K562 (cell line): Measurements from ENCODE around the gene PTPRM. TPM values are rescaled to one million over a fixed set of nuclear protein-coding genes. Genes with fewer than 3 reads are reported as not detected.

ENCODE experiments used
- ATAC-seq: fragments of 200-7000 bp; cut with Tn5 transposase; 3 replicates; pipeline ENCODE4 v1.9.1; 2020; ENCODE audit warnings: moderate library complexity
- BruUV-seq: library from RNA; stranded (reverse); fragments of 400-500 nt; replicated peaks from 2 replicates; lab custom pipeline; 2021; lab: Mats Ljungman, UMichigan
- CTCF ChIA-PET: fragments of 300-600 bp; formaldehyde crosslinking; extraction: SDS; loops from one replicate; lab custom pipeline; 2021; ENCODE audit warnings: low intra/inter-chr PET ratio; lab: Yijun Ruan, JAX
- POLR2A ChIA-PET: fragments of 300-600, 350-650 bp; sonication (Branson Sonifier 250); formaldehyde crosslinking; extraction: SDS; loops from one replicate; lab custom pipeline; 2021; ENCODE audit warnings: antibody characterized with exemption, inconsistent platforms; lab: Yijun Ruan, JAX
- DNase-seq, 4 experiments: peaks; one replicate each; pipeline versions ENCODE4 v3.0.0 to v3.0.0-alpha.2; 2011 to 2018; ENCODE audit warnings: low spot score in 3 of 4, mixed read lengths in 3 of 4; ENCODE audit errors: extremely low read depth in 1 of 4
- FAIRE-seq: peaks from 2 replicates; lab custom pipeline; 2011; peaks lifted over from hg19 to GRCh38; lab: Jason Lieb, UNC
- H2AFZ ChIP-seq: 2 replicates; pipeline ENCODE4 v1.6.0; 2011; ENCODE audit warnings: low read depth, low read length, control low read depth, inconsistent platforms
- H3K27ac ChIP-seq: fragments of 200-600 bp; 3 replicates; pipeline ENCODE4 v1.8.0; 2011; ENCODE audit warnings: low read depth, mild to moderate bottlenecking, control low read depth, inconsistent platforms, low read length, moderate library complexity, mixed read lengths; ENCODE audit errors: extremely low read depth
- H3K27me3 ChIP-seq, 2 experiments: fragments of 300-600 bp in 1 of 2; 2 replicates in 1 of 2; 3 replicates in 1 of 2; pipeline versions ENCODE4 v1.6.0 to v1.8.0; 2011; ENCODE audit warnings: inconsistent platforms in 2 of 2, low read length in 2 of 2, mild to moderate bottlenecking in 1 of 2, mixed read lengths in 1 of 2, moderate library complexity in 1 of 2; ENCODE audit not compliant: control insufficient read depth in 2 of 2, insufficient read depth in 2 of 2
- H3K36me3 ChIP-seq: fragments of 300-600 bp; 3 replicates; pipeline ENCODE4 v1.8.0; 2011; ENCODE audit warnings: mild to moderate bottlenecking, low read length, inconsistent platforms; ENCODE audit not compliant: control insufficient read depth, insufficient read depth
- H3K4me1 ChIP-seq, 2 experiments: fragments of 200-600 bp in 1 of 2; replicated peaks in 1 of 2; 2 replicates in 1 of 2; 3 replicates in 1 of 2; pipeline versions ENCODE4 v1.5.1 to v1.8.0; 2011; ENCODE audit warnings: inconsistent platforms in 2 of 2, low read length in 2 of 2, mild to moderate bottlenecking in 1 of 2, mixed read lengths in 1 of 2, moderate library complexity in 1 of 2; ENCODE audit not compliant: control insufficient read depth in 2 of 2, insufficient read depth in 2 of 2
- H3K4me2 ChIP-seq: 2 replicates; pipeline ENCODE4 v1.6.1; 2011; ENCODE audit warnings: low read length, control low read depth, inconsistent platforms, mixed read lengths; ENCODE audit not compliant: insufficient read depth
- H3K4me3 ChIP-seq: fragments of 200-600 bp; sonication (generic), shearing (Covaris generic); 2 replicates; pipeline ENCODE4 v1.5.1; 2016; ENCODE audit warnings: control low read depth, inconsistent platforms
- H3K79me2 ChIP-seq: fragments of 200-600 bp; 3 replicates; pipeline ENCODE4 v1.8.0; 2011; ENCODE audit warnings: low read length, inconsistent platforms; ENCODE audit not compliant: control insufficient read depth, insufficient read depth
- H3K9ac ChIP-seq, 2 experiments: 2 replicates each; pipeline versions ENCODE4 v1.6.0 to v1.6.1; 2011; ENCODE audit warnings: low read depth in 2 of 2, low read length in 2 of 2, control low read depth in 1 of 2, inconsistent platforms in 1 of 2, mild to moderate bottlenecking in 1 of 2, mixed read lengths in 1 of 2; ENCODE audit not compliant: insufficient read depth in 1 of 2
- H3K9me1 ChIP-seq: one replicate; pipeline ENCODE4 v1.6.0; 2011; ENCODE audit warnings: inconsistent platforms, mild to moderate bottlenecking, low read length, moderate library complexity; ENCODE audit not compliant: control insufficient read depth, insufficient read depth
- H3K9me3 ChIP-seq: replicated peaks from 2 replicates; pipeline ENCODE4 v1.5.1; 2011; ENCODE audit warnings: low read depth, low read length, inconsistent platforms; ENCODE audit not compliant: control insufficient read depth, insufficient read depth
- H4K20me1 ChIP-seq: replicated peaks from 2 replicates; pipeline ENCODE4 v1.6.1; 2011; ENCODE audit warnings: low read length, inconsistent platforms, mixed read lengths; ENCODE audit not compliant: control insufficient read depth, insufficient read depth
- EP300 ChIP-seq: IDR thresholded peaks from 2 replicates; pipeline ENCODE4 v1.6.1; 2012; ENCODE audit warnings: low read length, improper control_type of control experiment
- LARP7 ChIP-seq: fragments of 450-650 bp; IDR thresholded peaks from 2 replicates; pipeline ENCODE4 v1.6.1; 2016
- MGA ChIP-seq: fragments of 450-650 bp; IDR thresholded peaks from 2 replicates; pipeline ENCODE4 v1.6.1; 2016; ENCODE audit warnings: mild to moderate bottlenecking, moderate library complexity
- SUPT5H ChIP-seq: fragments of 450-650 bp; IDR thresholded peaks from 2 replicates; pipeline ENCODE4 v1.6.1; 2016
- ZKSCAN1 ChIP-seq: fragments of 150-350 bp; IDR thresholded peaks from 2 replicates; pipeline ENCODE4 v1.6.1; 2016; ENCODE audit warnings: low read depth, low read length
- ZNF583 ChIP-seq: fragments of 250-450 bp; sonication (Bioruptor Pico); IDR thresholded peaks from 2 replicates; pipeline ENCODE4 v1.4.0; 2020
- WGBS: fragments of 100-300 bp; shearing (Covaris generic); methylation state at CpG from one replicate; pipeline ENCODE4 v1.1.6; 2016; ENCODE audit warnings: low coverage, mixed read lengths; ENCODE audit not compliant: insufficient coverage; ENCODE audit errors: missing lambda C conversion rate; 5-methylcytosine and 5-hydroxymethylcytosine counted together
- in situ Hi-C: fragments of 300-500 bp; cut with MboI; formaldehyde crosslinking; loops from 4 replicates; pipeline ENCODE4 v1.15.0; 2018; ENCODE audit warnings: inconsistent platforms, mixed read lengths
- intact Hi-C: fragments of 100-400 bp; cut with micrococcal nuclease; formaldehyde crosslinking; loops from 2 replicates; pipeline ENCODE4 v1.14.2; 2022
- polyA plus RNA-seq, 8 experiments: library from polyadenylated mRNA; depleted of rRNA in 4 of 8; stranded (reverse) in 5 of 8; unstranded in 3 of 8; fragments of >200 nt; fragmentation: Nextera tagmentation in 2 of 8; fragmentation: Illumina TruSeq in 1 of 8; extraction: Ambion mirVana in 2 of 8; extraction: Trizol in 1 of 8; gene quantifications; 2 replicates each; pipeline versions ENCODE4 v1.2.1 to v1.2.3, GENCODE V29; 2011 to 2014; ENCODE audit warnings: inconsistent platforms in 1 of 8, missing spikeins in 1 of 8
- total RNA-seq, 7 experiments: library from RNA; depleted of rRNA in 6 of 7; stranded (reverse); fragments of >200 nt in 6 of 7; fragmentation: Illumina TruSeq in 2 of 7; extraction: Trizol in 2 of 7; gene quantifications; 2 replicates each; pipeline versions ENCODE4 v1.2.1 to v1.2.3, GENCODE V29; 2011 to 2021; ENCODE audit warnings: low replicate concordance in 1 of 7

Gene PTPRM
- total and polyA plus RNA-seq, 9 of the 15 experiments (the other 6 are each of a cell fraction or from before 2014, with no cell fraction given) = 0.03 to 0.16 (median 0.08) TPM; not detected in 3

DNA sequence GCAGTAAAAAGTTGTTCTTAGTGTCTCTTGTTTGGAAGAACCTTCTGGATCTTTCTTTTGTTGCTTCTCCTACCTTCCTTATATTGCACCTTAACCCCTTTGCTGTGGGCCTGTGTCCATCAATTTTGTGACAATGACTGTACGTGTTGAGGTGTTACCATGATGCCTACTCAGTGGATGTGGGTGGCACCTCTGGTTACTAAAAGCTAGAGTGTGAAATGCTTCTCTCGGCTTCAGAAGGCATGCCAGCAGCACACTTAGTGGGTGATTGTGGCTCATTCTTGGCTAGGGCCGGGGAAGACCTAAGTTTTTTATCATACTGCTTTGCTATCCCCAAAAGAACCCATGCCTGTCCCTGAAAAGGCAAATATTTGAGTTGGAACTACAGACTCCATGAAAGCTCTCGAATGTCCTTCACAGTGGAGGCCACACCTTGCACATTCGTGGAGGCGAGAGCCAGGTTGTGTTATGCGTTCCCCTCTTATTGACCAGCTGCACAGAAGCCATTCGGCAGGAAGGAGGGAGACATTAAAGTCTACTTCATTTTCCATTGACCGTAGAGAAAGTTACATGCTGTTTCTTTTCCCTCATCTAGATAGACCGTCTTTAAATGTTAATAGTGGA is 528.9 kb downstream of the PTPRM start:
- Histone ChIP-seq H3K9me1 (no peaks in the 10 kb centered on the region), H3K9me3 (no peaks in the 10 kb centered on the region)
- TF ChIP-seq SUPT5H (no peak), LARP7 (no peak), EP300 (no peak), ZKSCAN1 (no peak), ZNF583 (CRISPR knock-in tag) (no peak), MGA (no peak)
- TF ChIP-seq, all 486 proteins: peak for 0
- BruUV-seq = no TSS peak
- Histone ChIP-seq H3K4me2 (no peak overlapping the region), H3K4me1 (no peaks in the 10 kb centered on the region), H3K9ac (no peak overlapping the region), H3K36me3 (no peaks in the 10 kb centered on the region), H3K27ac (no peak overlapping the region), H3K4me3 (no peak overlapping the region), H4K20me1 (no peaks in the 10 kb centered on the region), H2AFZ (no peak overlapping the region), H3K79me2 (no peaks in the 10 kb centered on the region), H3K27me3 (no peaks in the 10 kb centered on the region)
- CTCF ChIA-PET = interaction anchor here (0.6 kb wide), 1 partner anchor 1474 kb away, joined by 4 read pairs; no protein-coding TSS in a partner anchor
- no peak for FAIRE-seq
- intact Hi-C loops = no loop called here
- POLR2A ChIA-PET = interaction anchor here (1.0 kb wide), 1 partner anchor 10 kb away, joined by 5 read pairs; no protein-coding TSS in a partner anchor
- DNase-seq = no peak
- under 1% methylated on average over 10 of the region's 10 CpGs for WGBS
- no peak for ATAC-seq
- in situ Hi-C loops = no loop called here
